ENCODE measurements around the gene FLII.
"Not testable (repeated sequence)": the region's sequence is repeated elsewhere in the genome, so short reads cannot be mapped to it uniquely, and the experiment has no call there.

The FLII gene

GRCh38 chr17:18217412-18218015 lies 41.0 kb downstream of the FLII start:
- peak; percentile 43 to 47 for DNase-seq

- not testable (repeated sequence) for DNase-seq
Measured at GRCh38 chr17:18216906-18217305, 41.6 kb downstream of the FLII start.

- DNase-seq = no peak
Measured at GRCh38 chr17:18213666-18214270, 44.8 kb downstream of the FLII start.

GRCh38 chr17:18208092-18208491 lies 50.4 kb downstream of the FLII start:
- no peak for DNase-seq

- DNase-seq = no peak
Measured at GRCh38 chr17:18206962-18207361, 51.6 kb downstream of the FLII start.

- no peak for DNase-seq
Measured at GRCh38 chr17:18205861-18206260, 52.7 kb downstream of the FLII start.

- DNase-seq = no peak
Measured at GRCh38 chr17:18203308-18203707, 55.2 kb downstream of the FLII start.

GRCh38 chr17:18201108-18201507 lies 57.4 kb downstream of the FLII start:
- no peak for DNase-seq

- DNase-seq = no peak
Measured at GRCh38 chr17:18198530-18198929, 60.0 kb downstream of the FLII start.

- no peak for DNase-seq
Measured at GRCh38 chr17:18197535-18198194, 60.9 kb downstream of the FLII start.

GRCh38 chr17:18195246-18195645 lies 63.3 kb downstream of the FLII start:
- DNase-seq = no peak
